ENCODE data around the gene TFDP2.

DNA sequence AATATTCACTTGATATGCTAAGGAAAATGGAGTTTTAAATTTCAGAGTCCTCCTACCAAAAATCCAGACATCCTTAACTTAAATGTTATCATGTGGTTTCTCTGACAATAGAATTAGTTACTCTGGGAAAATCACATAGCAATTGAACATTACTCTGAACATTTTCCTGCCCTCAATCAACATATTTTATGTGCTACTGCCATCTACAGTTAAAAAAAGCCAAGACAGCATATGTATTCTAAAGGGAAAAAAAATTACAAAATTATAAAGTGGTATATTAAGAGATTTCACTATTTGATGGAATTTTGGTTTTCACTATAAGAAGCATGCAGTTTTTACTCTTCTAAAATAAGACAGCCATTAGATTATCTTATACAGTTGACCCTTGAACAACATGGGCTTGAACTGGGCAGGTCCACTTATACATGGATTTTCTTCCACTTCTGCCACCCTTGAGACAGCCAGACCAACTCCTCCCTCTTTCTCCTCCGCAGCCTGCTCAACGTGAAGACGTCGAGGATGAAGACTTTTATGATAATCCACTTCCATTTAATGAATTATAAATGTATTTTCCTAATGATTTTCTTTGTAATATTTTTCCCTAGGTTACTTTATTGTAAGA, 150.6 kb downstream of the TFDP2 start:
- no peak for TF ChIP-seq EZH2 (IDR thresholded peaks at IDR 0.05; ENCODE audit: insufficient read depth, poor library complexity, severe bottlenecking)
- TF ChIP-seq EZH2phosphoT487 (IDR thresholded peaks at IDR 0.05; ENCODE audit: insufficient read depth, low read depth) = no peak

Data from GM23248 (cell line).